HL-60 (cell line): ENCODE measurements around the gene AUP1.

ENCODE experiments used
- POLR2AphosphoS5 ChIP-seq: IDR thresholded peaks from 2 replicates; pipeline ENCODE4 v1.6.1; 2012; ENCODE audit warnings: low read depth
- TF ChIP-seq, protein P1 (sequence below): IDR thresholded peaks from one replicate; pipeline ENCODE4 v1.5.1; 2011; ENCODE audit warnings: low read length, control low read depth, inconsistent platforms; ENCODE audit not compliant: insufficient read depth

DNA sequence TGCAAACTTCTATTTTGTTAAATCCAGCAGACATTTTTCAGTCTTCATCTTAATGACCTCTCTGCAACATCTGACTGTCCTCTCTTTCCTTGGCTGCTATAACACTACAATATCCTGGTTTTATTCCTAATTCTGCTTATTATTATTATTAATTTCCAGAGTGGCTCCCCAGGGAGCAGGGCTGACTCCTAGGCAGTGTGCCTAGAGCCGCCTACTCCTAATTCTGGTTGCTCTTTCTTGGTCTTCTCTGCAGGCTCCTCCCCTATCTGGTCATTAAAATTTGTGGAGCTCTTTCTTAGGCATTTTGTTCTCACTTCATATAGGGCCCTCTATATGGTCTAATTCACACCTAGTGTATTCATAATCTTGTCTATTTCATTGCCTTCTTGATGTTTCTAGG is 13.5 kb upstream of the AUP1 start:
- TF ChIP-seq, protein P1, sequence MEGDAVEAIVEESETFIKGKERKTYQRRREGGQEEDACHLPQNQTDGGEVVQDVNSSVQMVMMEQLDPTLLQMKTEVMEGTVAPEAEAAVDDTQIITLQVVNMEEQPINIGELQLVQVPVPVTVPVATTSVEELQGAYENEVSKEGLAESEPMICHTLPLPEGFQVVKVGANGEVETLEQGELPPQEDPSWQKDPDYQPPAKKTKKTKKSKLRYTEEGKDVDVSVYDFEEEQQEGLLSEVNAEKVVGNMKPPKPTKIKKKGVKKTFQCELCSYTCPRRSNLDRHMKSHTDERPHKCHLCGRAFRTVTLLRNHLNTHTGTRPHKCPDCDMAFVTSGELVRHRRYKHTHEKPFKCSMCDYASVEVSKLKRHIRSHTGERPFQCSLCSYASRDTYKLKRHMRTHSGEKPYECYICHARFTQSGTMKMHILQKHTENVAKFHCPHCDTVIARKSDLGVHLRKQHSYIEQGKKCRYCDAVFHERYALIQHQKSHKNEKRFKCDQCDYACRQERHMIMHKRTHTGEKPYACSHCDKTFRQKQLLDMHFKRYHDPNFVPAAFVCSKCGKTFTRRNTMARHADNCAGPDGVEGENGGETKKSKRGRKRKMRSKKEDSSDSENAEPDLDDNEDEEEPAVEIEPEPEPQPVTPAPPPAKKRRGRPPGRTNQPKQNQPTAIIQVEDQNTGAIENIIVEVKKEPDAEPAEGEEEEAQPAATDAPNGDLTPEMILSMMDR, result no peak
- TF ChIP-seq POLR2AphosphoS5, result no peak
